Measurements from ENCODE around the gene ARMC5. TPM values are rescaled to one million over a fixed set of nuclear protein-coding genes. Genes with fewer than 3 reads are reported as not detected.

Gene ARMC5
- total RNA-seq, 6 donors from 2014 or later, result 6.6 to 18.9 (median 16.2) TPM

DNA sequence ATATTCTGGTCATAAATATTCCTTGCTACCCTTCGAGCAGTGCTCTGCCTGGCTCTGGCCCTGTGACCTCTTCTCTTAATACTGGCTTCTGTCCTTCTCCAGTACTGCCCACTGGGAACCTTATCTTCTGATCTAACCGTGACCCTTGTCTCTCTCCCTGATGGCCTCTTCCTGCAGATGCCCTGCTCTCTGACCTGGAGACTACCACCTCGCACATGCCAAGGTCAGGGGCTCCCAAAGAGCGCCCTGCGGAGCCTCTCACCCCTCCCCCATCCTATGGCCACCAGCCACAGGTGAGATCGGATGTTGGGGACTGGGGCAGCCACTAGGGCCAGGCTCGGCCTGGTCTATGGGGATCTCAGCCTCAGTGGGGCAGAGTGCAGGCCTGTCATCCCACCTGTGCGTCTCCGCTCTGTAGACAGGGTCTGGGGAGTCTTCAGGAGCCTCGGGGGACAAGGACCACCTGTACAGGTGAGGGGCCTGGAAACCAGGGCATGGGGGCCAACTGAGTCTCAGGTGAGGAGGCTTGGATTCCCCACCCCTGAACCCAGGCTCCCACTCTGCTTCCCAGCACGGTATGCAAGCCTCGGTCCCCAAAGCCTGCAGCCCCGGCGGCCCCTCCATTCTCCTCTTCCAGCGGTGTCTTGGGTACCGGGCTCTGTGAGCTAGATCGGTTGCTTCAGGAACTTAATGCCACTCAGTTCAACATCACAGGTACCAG, 14.1 kb downstream of the ARMC5 start:
- TF ChIP-seq POLR2AphosphoS5 (IDR thresholded peaks at IDR 0.05) (no peak), POLR2A (IDR thresholded peaks at IDR 0.05) (no peak), EP300 (IDR thresholded peaks at IDR 0.05) (no peak), CTCF (IDR thresholded peaks at IDR 0.05) (no peak)
- peaks cover 21 to 59% (median 30%) of the 10 kb centered on the region in 4 donors for H3K4me1 ChIP-seq
- peak overlapping the region in 2 of 4 donors; percentile 92 to 98 for H3K27ac ChIP-seq
- WGBS, 2 donors, result 91 to 93% methylated on average over 13 to 17 of the region's 17 CpGs
- ATAC-seq (ENCODE audit: low FRiP score in 2 of 2) (no peak), DNase-seq (no peak)
- H3K36me3 ChIP-seq, result peaks cover 0 to 50% (median 14%) of the 10 kb centered on the region in 4 donors
- no peaks in the 10 kb centered on the region for H3K9me3 ChIP-seq
- no peaks in the 10 kb centered on the region for H3K27me3 ChIP-seq
- peak overlapping the region in 1 of 4 donors; percentile 68 for H3K4me3 ChIP-seq

DNA sequence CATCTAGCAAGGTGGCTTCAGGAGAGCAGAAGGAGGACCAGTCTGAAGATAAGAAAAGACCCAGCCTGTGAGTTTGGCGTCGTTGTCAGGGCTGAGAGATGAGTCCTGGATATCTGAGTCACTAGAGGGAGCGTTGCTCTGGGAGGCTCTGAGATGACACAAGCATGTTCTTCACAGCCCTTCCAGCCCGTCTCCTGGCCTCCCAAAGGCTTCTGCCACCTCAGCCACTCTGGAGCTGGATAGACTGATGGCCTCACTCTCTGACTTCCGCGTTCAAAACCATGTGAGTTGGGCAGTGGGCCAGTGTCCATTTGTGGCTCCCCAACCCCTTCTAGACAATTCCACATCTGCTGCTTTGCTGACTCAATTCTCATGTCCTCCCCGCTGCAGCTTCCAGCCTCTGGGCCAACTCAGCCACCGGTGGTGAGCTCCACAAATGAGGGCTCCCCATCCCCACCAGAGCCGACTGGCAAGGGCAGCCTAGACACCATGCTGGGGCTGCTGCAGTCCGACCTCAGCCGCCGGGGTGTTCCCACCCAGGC, 14.9 kb downstream of the ARMC5 start:
- H3K36me3 ChIP-seq, result peaks cover 0 to 50% (median 14%) of the 10 kb centered on the region in 4 donors
- H3K9me3 ChIP-seq, result no peaks in the 10 kb centered on the region
- H3K27me3 ChIP-seq, result no peaks in the 10 kb centered on the region
- 81 to 87% methylated on average over 12 of the region's 12 CpGs for WGBS, 2 donors
- DNase-seq (no peak), ATAC-seq (ENCODE audit: low FRiP score in 2 of 2) (no peak)
- no peak overlapping the region for H3K27ac ChIP-seq
- no peak for TF ChIP-seq POLR2AphosphoS5 (IDR thresholded peaks at IDR 0.05)
- no peak for TF ChIP-seq EP300 (IDR thresholded peaks at IDR 0.05)
- TF ChIP-seq CTCF (IDR thresholded peaks at IDR 0.05), result no peak
- TF ChIP-seq POLR2A (IDR thresholded peaks at IDR 0.05), result no peak
- H3K4me1 ChIP-seq, result peaks cover 21 to 59% (median 30%) of the 10 kb centered on the region in 4 donors
- H3K4me3 ChIP-seq, result no peak overlapping the region

- no peaks in the 10 kb centered on the region for H3K9me3 ChIP-seq
- H3K36me3 ChIP-seq, result peaks cover 0 to 50% (median 14%) of the 10 kb centered on the region in 4 donors
- TF ChIP-seq POLR2A (IDR thresholded peaks at IDR 0.05) (no peak), POLR2AphosphoS5 (IDR thresholded peaks at IDR 0.05) (no peak), CTCF (IDR thresholded peaks at IDR 0.05) (no peak), EP300 (IDR thresholded peaks at IDR 0.05) (no peak)
- ATAC-seq (ENCODE audit: low FRiP score in 2 of 2) (no peak), DNase-seq (no peak)
- H3K27me3 ChIP-seq, result no peaks in the 10 kb centered on the region
- no peak overlapping the region for H3K27ac ChIP-seq
- no peak overlapping the region for H3K4me3 ChIP-seq
- WGBS, 2 donors, result 89 to 94% methylated on average over 12 of the region's 12 CpGs
- H3K4me1 ChIP-seq, result peaks cover 21 to 59% (median 30%) of the 10 kb centered on the region in 4 donors
These were observed 15.8 kb downstream of the ARMC5 start for GRCh38 chr16:31474773-31475738.

DNA sequence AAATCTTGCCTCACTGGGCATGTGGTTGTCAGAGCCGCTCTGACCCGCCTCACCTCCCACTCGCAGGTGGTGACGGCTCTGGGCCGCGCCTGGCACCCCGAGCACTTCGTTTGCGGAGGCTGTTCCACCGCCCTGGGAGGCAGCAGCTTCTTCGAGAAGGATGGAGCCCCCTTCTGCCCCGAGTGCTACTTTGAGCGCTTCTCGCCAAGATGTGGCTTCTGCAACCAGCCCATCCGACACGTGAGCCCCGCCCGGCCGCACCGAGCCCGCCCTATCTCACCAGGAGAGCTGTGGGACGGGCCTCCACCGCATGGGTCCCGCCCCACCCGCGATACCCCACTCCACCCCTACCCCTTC, 16.6 kb downstream of the ARMC5 start:
- DNase-seq (peak; percentile 64 to 88), ATAC-seq (ENCODE audit: low FRiP score in 2 of 2) (no peak)
- no peaks in the 10 kb centered on the region for H3K9me3 ChIP-seq
- H3K4me1 ChIP-seq, result peaks cover 21 to 54% (median 37%) of the 10 kb centered on the region in 4 donors
- H3K36me3 ChIP-seq, result peaks cover 0 to 50% (median 14%) of the 10 kb centered on the region in 4 donors
- WGBS, 2 donors, result 79 to 82% methylated on average over 15 to 16 of the region's 26 CpGs
- H3K4me3 ChIP-seq, result peak overlapping the region in 3 of 4 donors; percentile 46 to 60 (median 56)
- H3K27ac ChIP-seq, result peak overlapping the region; percentile 8 to 95 (median 84)
- no peak for TF ChIP-seq CTCF (IDR thresholded peaks at IDR 0.05)
- no peak for TF ChIP-seq EP300 (IDR thresholded peaks at IDR 0.05)
- no peak for TF ChIP-seq POLR2AphosphoS5 (IDR thresholded peaks at IDR 0.05)
- TF ChIP-seq POLR2A (IDR thresholded peaks at IDR 0.05), result no peak
- H3K27me3 ChIP-seq, result no peaks in the 10 kb centered on the region
